Endothelial cell of umbilical vein (primary cell): Measurements from ENCODE around the gene PHACTR2. TPM values are rescaled to one million over a fixed set of nuclear protein-coding genes. Genes with fewer than 3 reads are reported as not detected.

Experiments used
- BruUV-seq: library from RNA; stranded (reverse); fragments of 400-500 nt; replicated peaks from 2 replicates; lab custom pipeline; 2021; lab: Mats Ljungman, UMichigan
- CTCF ChIA-PET: fragments of 300-600, 350-600 bp; sonication (Branson Sonifier 250); formaldehyde crosslinking; loops from one replicate; lab custom pipeline; 2021; ENCODE audit warnings: antibody characterized with exemption, inconsistent platforms; lab: Charles Lee
- POLR2A ChIA-PET: fragments of 300-600, 350-600 bp; sonication (Branson Sonifier 250); formaldehyde crosslinking; loops from one replicate; lab custom pipeline; 2021; ENCODE audit warnings: antibody characterized with exemption, inconsistent platforms; lab: Charles Lee
- DNase-seq: peaks from one replicate; pipeline ENCODE4 v3.0.0-alpha.2; 2011; ENCODE audit warnings: low read depth, low spot score
- FAIRE-seq: peaks from 2 replicates; lab custom pipeline; 2011; peaks lifted over from hg19 to GRCh38; lab: Jason Lieb, UNC
- H2AFZ ChIP-seq: 2 replicates; pipeline ENCODE4 v1.6.0; 2012; ENCODE audit warnings: low read depth, low read length, control low read depth, inconsistent platforms
- H3K27ac ChIP-seq: 2 replicates; pipeline ENCODE4 v1.5.1; 2011; ENCODE audit warnings: low read depth, mild to moderate bottlenecking, control low read depth, low read length, moderate library complexity; ENCODE audit not compliant: insufficient read depth
- H3K27me3 ChIP-seq, 2 experiments: 2 replicates each; pipeline versions ENCODE4 v1.6.0 to v1.6.1; 2011; ENCODE audit warnings: low read length in 2 of 2, mixed read lengths in 1 of 2; ENCODE audit not compliant: control insufficient read depth in 2 of 2, insufficient read depth in 2 of 2
- H3K36me3 ChIP-seq, 2 experiments: 2 replicates in 1 of 2; 3 replicates in 1 of 2; pipeline ENCODE4 v1.5.1; 2011; ENCODE audit warnings: low read length in 2 of 2, mild to moderate bottlenecking in 1 of 2, moderate library complexity in 1 of 2; ENCODE audit not compliant: control insufficient read depth in 2 of 2, insufficient read depth in 2 of 2; ENCODE audit errors: extremely low read depth in 1 of 2
- H3K4me1 ChIP-seq: 3 replicates; pipeline ENCODE4 v1.5.1; 2011; ENCODE audit warnings: mild to moderate bottlenecking, low read length; ENCODE audit not compliant: control insufficient read depth, insufficient read depth; ENCODE audit errors: extremely low read depth
- H3K4me2 ChIP-seq: 2 replicates; pipeline ENCODE4 v1.6.1; 2011; ENCODE audit warnings: low read length, control low read depth, mixed read lengths; ENCODE audit not compliant: insufficient read depth
- H3K4me3 ChIP-seq, 3 experiments: fragments of 200-600 bp in 1 of 3; sonication (generic), shearing (Covaris generic) in 1 of 3; replicated peaks in 1 of 3; 2 replicates each; pipeline ENCODE4 v1.5.1; 2011 to 2016; ENCODE audit warnings: control low read depth in 3 of 3, low read length in 3 of 3, mild to moderate bottlenecking in 2 of 3, inconsistent platforms in 1 of 3, low read depth in 1 of 3, moderate library complexity in 1 of 3; ENCODE audit not compliant: insufficient read depth in 1 of 3
- H3K79me2 ChIP-seq: 2 replicates; pipeline ENCODE4 v1.6.0; 2012; ENCODE audit warnings: low read length, inconsistent platforms; ENCODE audit not compliant: control insufficient read depth, insufficient read depth
- H3K9ac ChIP-seq: replicated peaks from 2 replicates; pipeline ENCODE3; 2011; ENCODE audit warnings: low read length, control low read depth; ENCODE audit not compliant: insufficient read depth; ENCODE audit errors: extremely low read depth
- H3K9me1 ChIP-seq: replicated peaks from 3 replicates; pipeline ENCODE4 v1.6.0; 2011; ENCODE audit warnings: mild to moderate bottlenecking, low read length; ENCODE audit not compliant: control insufficient read depth, insufficient read depth; ENCODE audit errors: extremely low read depth
- H3K9me3 ChIP-seq: replicated peaks from 2 replicates; pipeline ENCODE4 v1.5.1; 2012; ENCODE audit warnings: low read length, inconsistent platforms; ENCODE audit not compliant: control insufficient read depth, insufficient read depth
- H4K20me1 ChIP-seq: replicated peaks from 2 replicates; pipeline ENCODE3; 2011; ENCODE audit warnings: mild to moderate bottlenecking, low read length; ENCODE audit not compliant: control insufficient read depth, insufficient read depth; ENCODE audit errors: extremely low read depth
- FOS ChIP-seq: IDR thresholded peaks from 2 replicates; pipeline ENCODE4 v1.6.1; 2011; ENCODE audit warnings: mild to moderate bottlenecking, low read length, moderate library complexity, borderline replicate concordance; ENCODE audit not compliant: insufficient read depth
- GATA2 ChIP-seq: IDR thresholded peaks from 2 replicates; pipeline ENCODE4 v1.7.0; 2011; ENCODE audit warnings: low read depth, mild to moderate bottlenecking, moderate library complexity, mixed read lengths, low read length; ENCODE audit not compliant: insufficient read length, insufficient read depth
- JUN ChIP-seq: IDR thresholded peaks from 2 replicates; pipeline ENCODE4 v1.6.1; 2011; ENCODE audit warnings: borderline replicate concordance, low read depth; ENCODE audit not compliant: insufficient read length, insufficient read depth
- POLR2AphosphoS5 ChIP-seq: IDR thresholded peaks from 2 replicates; pipeline ENCODE4 v1.6.1; 2012; ENCODE audit warnings: low read depth, mild to moderate bottlenecking, control low read depth, low read length, moderate library complexity; ENCODE audit not compliant: insufficient read depth
- dilution Hi-C: fragments of 300-500 bp; cut with MboI; formaldehyde crosslinking; loops from one replicate; pipeline ENCODE4 v1.15.0; 2019; ENCODE audit warnings: low sequenced_read_pairs; ENCODE audit not compliant: extremely low pct_ligation_motif_present
- intact Hi-C: fragments of 100-400 bp; cut with micrococcal nuclease; formaldehyde crosslinking; loops from one replicate; pipeline ENCODE4 v1.10.0; 2022
- polyA plus RNA-seq, 4 experiments: library from polyadenylated mRNA; depleted of rRNA in 3 of 4; stranded (reverse) in 3 of 4; unstranded in 1 of 4; fragments of >200 nt; gene quantifications; 2 replicates each; pipeline versions ENCODE4 v1.2.1 to v1.2.3, GENCODE V29; 2011 to 2012; ENCODE audit warnings: missing spikeins in 1 of 4
- total RNA-seq: library from RNA; stranded (reverse); gene quantifications from 2 replicates; pipeline ENCODE4 v1.2.3, GENCODE V29; 2021
- TF ChIP-seq, protein P1 (sequence below): IDR thresholded peaks from 2 replicates; pipeline ENCODE4 v1.6.1; 2011; ENCODE audit not compliant: insufficient read depth, insufficient read length
- TF ChIP-seq, protein P2 (sequence below), 2 donors: IDR thresholded peaks; 1 replicate in 1 of 2; 2 replicates in 1 of 2; pipeline ENCODE4 v1.5.1; 2011; ENCODE audit warnings: low read length in 2 of 2, mild to moderate bottlenecking in 2 of 2, moderate library complexity in 2 of 2, control low read depth in 1 of 2, inconsistent platforms in 1 of 2, low read depth in 1 of 2; ENCODE audit not compliant: insufficient read depth in 1 of 2; ENCODE audit errors: extremely low read depth in 1 of 2

The PHACTR2 gene
- total and polyA plus RNA-seq, 2 donors (not counting 3 experiments of a cell fraction or from before 2014, with no cell fraction given): 16.3 to 178 TPM

DNA sequence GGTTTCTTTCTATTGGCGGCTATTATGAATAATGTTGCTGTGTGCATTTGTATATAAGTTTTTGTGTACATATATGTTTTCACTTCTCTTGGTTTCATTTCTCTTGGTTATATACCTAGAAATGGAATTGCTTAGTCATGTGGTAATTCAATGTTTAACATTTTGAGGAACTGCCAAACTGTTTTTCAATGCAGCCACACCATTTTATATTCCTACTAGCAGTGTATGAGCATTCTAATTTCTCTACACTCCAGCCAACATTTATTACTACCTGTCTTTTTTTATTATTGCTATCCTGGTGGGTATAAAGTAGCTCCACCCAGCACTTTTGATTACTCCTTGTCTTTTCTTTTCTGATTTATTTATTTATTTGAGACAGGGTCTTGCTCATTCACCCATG, 54.8 kb downstream of the PHACTR2 start:
- Histone ChIP-seq H3K79me2 (peaks cover 18% of the 10 kb centered on the region), H3K27me3 (no peaks in the 10 kb centered on the region), H3K36me3 (no peaks in the 10 kb centered on the region), H3K9ac (no peak overlapping the region), H2AFZ (no peak overlapping the region), H3K27ac (no peak overlapping the region), H3K4me2 (no peak overlapping the region), H4K20me1 (peaks cover 15% of the 10 kb centered on the region), H3K9me1 (no peaks in the 10 kb centered on the region), H3K4me1 (peaks cover 24% of the 10 kb centered on the region), H3K4me3 (no peak overlapping the region), H3K9me3 (no peaks in the 10 kb centered on the region)
- intact Hi-C loops (loop anchor here (5.0 kb wide), 1 partner anchor 155 kb away; no protein-coding TSS in a partner anchor), dilution Hi-C loops (no loop called here)
- no TSS peak for BruUV-seq
- FAIRE-seq: no peak
- ChIA-PET POLR2A (no interaction called here), CTCF (interaction anchor here (0.8 kb wide), 1 partner anchor 30 kb away, joined by 3 read pairs; no protein-coding TSS in a partner anchor)
- no peak for DNase-seq
- TF ChIP-seq POLR2AphosphoS5 (no peak), FOS (no peak), GATA2 (no peak), JUN (no peak)
- TF ChIP-seq, protein P1, sequence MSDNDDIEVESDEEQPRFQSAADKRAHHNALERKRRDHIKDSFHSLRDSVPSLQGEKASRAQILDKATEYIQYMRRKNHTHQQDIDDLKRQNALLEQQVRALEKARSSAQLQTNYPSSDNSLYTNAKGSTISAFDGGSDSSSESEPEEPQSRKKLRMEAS: no peak
- TF ChIP-seq, protein P2, sequence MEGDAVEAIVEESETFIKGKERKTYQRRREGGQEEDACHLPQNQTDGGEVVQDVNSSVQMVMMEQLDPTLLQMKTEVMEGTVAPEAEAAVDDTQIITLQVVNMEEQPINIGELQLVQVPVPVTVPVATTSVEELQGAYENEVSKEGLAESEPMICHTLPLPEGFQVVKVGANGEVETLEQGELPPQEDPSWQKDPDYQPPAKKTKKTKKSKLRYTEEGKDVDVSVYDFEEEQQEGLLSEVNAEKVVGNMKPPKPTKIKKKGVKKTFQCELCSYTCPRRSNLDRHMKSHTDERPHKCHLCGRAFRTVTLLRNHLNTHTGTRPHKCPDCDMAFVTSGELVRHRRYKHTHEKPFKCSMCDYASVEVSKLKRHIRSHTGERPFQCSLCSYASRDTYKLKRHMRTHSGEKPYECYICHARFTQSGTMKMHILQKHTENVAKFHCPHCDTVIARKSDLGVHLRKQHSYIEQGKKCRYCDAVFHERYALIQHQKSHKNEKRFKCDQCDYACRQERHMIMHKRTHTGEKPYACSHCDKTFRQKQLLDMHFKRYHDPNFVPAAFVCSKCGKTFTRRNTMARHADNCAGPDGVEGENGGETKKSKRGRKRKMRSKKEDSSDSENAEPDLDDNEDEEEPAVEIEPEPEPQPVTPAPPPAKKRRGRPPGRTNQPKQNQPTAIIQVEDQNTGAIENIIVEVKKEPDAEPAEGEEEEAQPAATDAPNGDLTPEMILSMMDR (IDR thresholded peaks at IDR 0.05; ENCODE audit: extremely low read depth in 1 of 2, insufficient read depth in 1 of 2, low read depth in 1 of 2, low read length in 2 of 2): no peak
